ENCODE measurements around the gene IGSF9B.
A peak's percentile ranks its signal among the peaks of the same experiment; 100 is the strongest.

Gene IGSF9B

DNA sequence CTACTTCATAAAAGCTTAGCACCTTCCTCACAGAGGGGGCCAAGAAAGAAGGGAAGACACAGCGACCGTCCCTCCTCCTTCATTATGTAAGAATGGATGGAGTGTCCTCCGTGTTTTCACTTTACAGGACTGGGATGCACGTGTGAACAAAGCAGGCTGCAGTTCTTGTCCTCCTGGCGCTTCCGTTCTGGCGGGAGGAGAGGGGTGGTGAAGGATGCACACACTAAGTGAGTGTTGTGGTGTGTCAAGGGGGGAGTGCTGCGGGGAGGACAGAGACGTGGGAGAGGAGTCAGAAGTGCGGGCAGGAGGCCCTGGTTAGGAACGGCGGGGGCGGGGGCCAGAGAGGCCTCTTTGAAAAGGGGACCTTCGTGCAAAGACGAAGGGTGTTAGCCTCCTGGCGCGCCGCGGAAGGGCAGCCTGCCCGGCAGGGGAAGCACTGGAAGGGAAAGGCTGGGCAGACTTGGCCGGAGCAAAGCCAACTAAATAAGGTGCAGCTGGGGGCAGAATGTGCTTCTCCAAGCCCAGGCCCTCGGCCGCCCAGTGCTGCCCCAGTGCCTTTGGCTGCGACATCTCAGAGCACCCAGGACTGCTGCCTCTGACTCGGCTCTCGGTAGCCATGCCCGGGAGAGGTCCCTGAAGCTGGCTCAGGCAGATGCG is 27.0 kb upstream of the IGSF9B start:
- DNase-seq (ENCODE audit: low spot score), result no peak

DNA sequence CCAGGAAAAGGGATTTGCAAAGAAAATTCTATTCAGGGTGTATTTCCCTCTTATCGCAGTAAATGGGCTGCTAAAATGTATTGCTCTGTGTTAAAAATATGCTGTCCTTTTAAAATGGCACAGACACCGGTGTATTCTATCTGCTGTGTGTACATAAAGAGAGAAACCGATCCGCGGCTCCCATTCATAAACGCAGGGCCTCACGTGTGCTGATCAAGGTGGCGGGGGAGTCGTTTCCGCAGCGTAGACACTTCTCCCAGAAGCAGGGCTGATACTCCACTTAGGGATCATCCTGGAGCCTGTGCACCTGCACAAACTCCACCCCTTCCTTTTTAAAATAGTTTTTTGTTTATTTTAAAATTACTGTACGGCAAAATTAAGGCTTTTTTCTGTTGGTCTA is 26.1 kb upstream of the IGSF9B start:
- no peak for DNase-seq (ENCODE audit: low spot score)

GRCh38 chr11:133982151-133982550 is 25.4 kb upstream of the IGSF9B start:
- no peak for DNase-seq (ENCODE audit: low spot score)

DNA sequence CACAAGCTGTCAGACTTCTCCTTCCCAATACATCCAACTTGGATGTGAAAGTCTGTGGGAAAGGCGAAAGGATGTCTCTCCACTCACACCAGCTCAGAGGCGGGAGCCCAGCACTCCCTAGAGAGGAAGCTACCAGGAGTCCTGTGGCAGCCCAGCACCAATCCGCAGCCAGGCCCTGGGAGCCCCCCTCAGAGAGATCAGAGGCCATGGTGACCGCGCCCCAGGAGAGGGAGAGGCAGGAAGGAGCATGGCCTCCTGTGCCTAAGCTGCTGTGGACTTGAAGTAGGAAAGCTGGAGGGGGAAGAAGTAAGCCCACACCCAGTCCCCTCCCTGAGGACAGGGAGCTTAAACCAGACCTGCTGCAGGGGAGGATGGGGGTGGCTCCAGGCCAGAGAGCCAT is 24.4 kb upstream of the IGSF9B start:
- no peak for DNase-seq (ENCODE audit: low spot score)

GRCh38 chr11:133980665-133981064 is 23.9 kb upstream of the IGSF9B start:
- no peak for DNase-seq (ENCODE audit: low spot score)

DNA sequence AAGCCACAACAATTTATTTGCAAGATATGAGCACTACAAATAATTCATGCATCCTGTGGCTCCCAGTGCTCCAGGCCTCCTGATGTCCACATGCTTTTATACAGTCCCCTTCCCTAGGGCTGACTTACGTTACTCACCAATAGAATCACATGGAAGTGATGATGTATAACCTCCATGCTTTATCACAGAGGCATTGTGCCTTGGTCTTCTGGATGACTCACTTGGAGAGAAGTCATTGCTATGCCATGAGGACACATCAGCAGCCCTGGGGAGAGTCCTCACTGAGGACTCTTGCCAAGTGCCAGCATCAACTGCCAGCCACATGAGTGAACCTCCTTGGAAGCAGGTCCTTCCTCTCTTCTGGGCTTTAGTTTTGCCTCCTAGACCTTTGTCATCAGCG is 22.0 kb upstream of the IGSF9B start:
- DNase-seq (ENCODE audit: low spot score), result no peak

DNA sequence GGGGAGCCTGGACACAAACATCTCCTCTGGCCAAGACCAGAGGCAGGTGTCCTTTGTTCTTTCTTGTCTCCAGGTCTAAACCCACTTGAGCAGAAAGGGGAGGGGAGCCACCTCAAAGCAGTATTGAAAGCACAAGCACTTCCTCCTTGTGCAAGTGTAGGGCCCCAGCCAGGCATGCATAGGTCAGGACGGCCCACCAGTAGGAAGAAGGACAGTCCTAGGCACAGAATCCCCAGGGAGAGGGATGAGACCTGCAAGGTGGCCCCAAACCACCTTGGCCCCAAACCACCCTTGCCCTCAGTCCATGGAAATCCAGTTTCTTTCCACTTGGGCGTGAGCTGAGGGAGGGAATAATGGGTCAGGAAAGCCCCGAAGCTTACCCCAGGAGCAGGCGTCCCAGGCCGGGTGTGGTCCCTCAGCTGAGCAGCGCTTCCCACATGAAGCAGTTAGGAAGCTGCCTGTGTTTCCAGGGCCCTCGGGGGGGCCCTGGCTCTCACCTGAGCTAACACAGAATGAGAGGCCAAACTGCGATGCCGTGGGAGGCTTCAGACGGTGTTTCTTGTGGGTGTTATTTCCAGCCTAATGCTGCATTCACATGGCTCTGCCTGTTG is 20.4 kb upstream of the IGSF9B start:
- DNase-seq (ENCODE audit: low spot score), result no peak

GRCh38 chr11:133975488-133975849 is 18.7 kb upstream of the IGSF9B start:
- DNase-seq (ENCODE audit: low spot score), result no peak

DNA sequence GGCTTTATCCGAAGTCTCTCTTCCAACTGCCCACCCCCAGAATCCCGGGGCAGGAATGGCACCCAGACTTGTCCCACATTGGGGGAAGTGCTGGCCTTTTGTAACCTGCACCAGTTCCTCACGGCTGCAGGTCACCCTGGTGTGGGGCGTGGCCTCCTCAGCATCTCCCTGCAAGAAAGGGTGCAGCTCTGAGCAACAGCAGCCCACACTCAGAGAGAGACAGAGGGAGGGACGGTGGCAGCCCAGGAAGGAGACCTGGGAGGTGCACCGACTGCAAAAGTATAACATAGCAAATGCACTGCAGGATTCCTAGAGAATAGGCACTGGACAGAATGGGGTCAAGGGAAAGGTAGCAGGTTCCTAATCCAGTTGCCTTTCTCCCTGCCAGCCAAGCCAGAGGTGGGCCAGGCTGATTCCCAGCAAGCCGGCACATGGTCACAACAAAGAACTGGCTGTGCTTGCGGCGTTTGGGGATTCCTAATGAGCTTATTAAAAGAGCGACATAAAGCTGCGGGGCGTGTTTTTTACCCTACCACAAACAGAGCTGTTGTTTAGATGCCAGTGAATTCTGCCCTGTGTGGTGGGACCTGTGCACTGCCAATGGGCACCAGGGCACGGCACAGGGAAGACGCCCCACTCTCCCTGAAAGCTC is 18.2 kb upstream of the IGSF9B start:
- DNase-seq (ENCODE audit: low spot score), result no peak

DNA sequence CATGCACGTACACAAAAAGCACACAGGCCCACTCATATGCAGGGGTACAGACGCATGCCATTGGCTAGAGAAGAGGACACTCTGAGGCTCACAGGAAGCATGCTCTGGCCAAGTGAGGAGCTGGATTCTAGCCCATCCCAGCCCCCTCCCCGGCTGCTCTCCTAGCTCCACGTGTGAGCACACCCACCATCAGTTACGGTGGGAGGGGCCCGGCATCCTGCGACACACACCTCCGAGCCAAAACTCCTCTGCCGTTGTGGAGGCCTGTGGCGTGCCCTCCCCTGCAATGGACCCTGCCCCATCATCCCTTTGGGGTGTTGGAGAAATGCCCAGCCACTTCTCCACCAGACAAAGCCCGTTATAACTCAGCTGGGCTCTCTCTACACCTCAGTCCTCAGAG is 15.1 kb upstream of the IGSF9B start:
- no peak for DNase-seq (ENCODE audit: low spot score)

GRCh38 chr11:133969112-133969511 is 12.3 kb upstream of the IGSF9B start:
- no peak for DNase-seq (ENCODE audit: low spot score)

GRCh38 chr11:133968300-133968699 is 11.5 kb upstream of the IGSF9B start:
- peak; percentile 85 for DNase-seq (ENCODE audit: low spot score)

DNA sequence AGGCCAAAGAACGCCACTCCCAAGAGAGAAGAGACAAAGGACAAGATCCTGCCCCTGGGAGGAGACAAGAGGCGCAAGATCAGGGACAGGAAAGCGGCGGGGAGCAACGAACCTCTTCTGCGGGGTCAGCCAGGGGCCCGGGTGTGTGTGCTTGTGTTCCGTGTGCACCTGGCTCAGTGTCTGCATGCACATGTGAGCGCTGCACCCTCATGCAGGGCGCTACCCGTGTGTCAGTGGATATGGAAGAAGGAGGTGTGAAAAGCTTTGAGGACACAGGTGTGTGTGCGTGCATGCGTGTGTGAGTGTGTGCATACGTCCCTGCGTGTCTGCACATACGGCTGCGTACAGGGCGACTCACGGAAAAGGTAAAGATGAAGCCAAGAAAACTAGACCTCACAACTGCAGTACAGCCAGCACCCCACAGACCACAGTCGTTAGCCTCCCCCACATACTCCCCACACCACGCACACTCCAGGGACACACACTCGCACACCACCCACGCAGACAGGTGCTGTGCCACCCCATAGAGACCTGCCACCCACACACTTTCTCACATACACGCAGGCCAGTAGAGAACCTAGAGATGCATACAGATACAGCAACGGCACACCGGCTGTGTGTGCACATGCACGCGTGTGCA is 11.0 kb upstream of the IGSF9B start:
- DNase-seq (ENCODE audit: low spot score), result no peak

DNA sequence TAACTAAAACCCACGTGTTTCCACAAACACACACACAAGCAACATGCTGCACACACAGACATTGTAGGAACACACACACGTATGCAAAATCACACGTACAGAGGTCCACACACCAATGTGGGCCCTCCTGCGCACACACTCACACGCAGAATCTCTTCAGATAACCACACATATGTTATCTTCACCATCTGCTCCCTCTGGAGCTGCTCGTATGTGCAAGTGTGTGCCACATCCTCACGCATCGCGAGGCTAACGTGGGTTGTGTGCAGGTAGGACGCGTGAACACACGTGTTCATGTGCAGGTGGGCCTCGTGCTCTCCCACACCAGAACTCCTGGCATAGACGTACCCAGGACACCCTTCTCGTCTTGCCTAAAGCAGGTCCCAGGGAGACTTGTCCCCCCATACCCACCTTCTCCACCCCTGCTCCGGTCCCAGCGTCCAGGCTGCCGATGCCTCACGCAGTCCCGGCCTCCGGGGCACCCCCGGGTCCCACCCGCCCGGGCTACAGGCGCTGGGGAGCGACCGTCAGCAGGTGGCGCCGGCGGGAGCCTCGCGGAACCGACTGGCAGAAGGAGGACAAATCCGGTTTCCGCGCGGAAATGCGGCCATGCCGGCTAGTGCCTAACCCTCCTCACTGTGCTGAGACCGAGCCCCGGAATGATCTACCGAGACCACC is 10.3 kb upstream of the IGSF9B start:
- peak; percentile 91 for DNase-seq (ENCODE audit: low spot score)

- DNase-seq (ENCODE audit: low spot score), result no peak
These were observed 9.4 kb upstream of the IGSF9B start for GRCh38 chr11:133966172-133966651.

DNA sequence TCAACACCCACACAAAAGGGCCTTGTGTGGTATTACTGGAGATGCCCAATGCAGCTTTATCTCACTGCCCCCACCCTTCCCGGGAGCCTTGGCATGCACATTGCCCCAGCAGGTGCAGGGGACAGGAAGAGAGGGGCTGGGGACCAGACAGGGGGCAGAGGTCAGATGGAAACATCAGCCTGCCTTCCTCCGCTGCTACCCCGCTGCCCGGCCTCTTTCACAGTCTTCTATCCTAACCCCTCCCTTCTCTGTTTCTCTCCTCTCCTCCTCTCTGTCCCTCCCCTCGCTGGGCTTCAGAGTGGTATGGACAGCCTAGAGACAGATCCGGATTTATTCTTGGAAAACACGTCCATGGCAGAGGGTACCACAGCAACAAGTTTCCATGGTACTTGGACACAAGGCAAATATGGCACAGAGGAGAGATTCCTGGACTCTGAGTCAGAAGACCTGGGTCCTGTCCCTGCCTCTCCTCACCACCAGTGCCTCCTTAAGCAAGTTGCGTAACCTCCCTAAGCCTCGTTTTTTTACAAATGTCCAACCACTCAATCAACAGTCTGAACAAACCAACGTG is 8.3 kb upstream of the IGSF9B start:
- no peak for DNase-seq (ENCODE audit: low spot score)

GRCh38 chr11:133964356-133964755 is 7.6 kb upstream of the IGSF9B start:
- DNase-seq (ENCODE audit: low spot score), result no peak

GRCh38 chr11:133961890-133962289 is 5.1 kb upstream of the IGSF9B start:
- no peak for DNase-seq (ENCODE audit: low spot score)

DNA sequence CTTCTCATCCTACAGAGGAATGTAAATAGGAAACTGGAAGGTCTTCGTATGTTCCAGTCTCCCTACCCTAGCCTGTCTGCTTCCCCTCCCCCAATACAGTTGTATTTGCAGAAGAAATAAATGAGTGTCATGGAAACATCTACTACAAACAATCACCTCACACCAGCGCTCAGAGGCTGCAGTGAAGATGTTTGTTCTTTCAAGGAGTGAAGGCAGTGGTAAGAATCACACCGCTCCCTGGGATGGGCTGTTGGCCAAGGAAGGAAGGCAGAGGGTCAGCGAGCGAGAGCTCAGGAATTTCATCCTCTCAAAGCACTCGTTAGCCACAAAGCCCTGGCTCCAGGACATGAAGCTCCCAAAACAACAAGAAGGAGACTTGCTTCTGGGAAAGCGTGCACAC is 1.1 kb upstream of the IGSF9B start:
- no peak for DNase-seq (ENCODE audit: low spot score)

GRCh38 chr11:133955945-133956421 is 785 bp downstream of the IGSF9B start:
- no peak for DNase-seq (ENCODE audit: low spot score)

- DNase-seq (ENCODE audit: low spot score), result no peak
These were observed 1.5 kb downstream of the IGSF9B start for GRCh38 chr11:133955081-133955891.
